22Rv1 (cell line): ENCODE results near the gene COL27A1.

Experiments
- CTCF ChIP-seq: fragments of 450-650 bp; IDR thresholded peaks from 2 replicates; pipeline ENCODE4 v1.5.1; 2017; ENCODE audit warnings: mild to moderate bottlenecking
- ZFX ChIP-seq: fragments of 450-650 bp; IDR thresholded peaks from 2 replicates; pipeline ENCODE4 v1.6.1; 2017; ENCODE audit warnings: antibody characterized with exemption, borderline replicate concordance

- TF ChIP-seq CTCF, result no peak
- no peak for TF ChIP-seq ZFX
Measured at GRCh38 chr9:114122136-114123027, 33.0 kb upstream of the COL27A1 start.
